HG03097 (cell line): Measurements from ENCODE around the gene PGA4.
"Not testable (repeated sequence)": the region's sequence is repeated elsewhere in the genome, so short reads cannot be mapped to it uniquely, and the experiment has no call there.

Experiments
- ATAC-seq: cut with Tn5 transposase; IDR thresholded peaks from one replicate; pipeline ENCODE4 v1.9.1; 2021; ENCODE audit not compliant: unreplicated experiment, low FRiP score

PGA4 gene

DNA sequence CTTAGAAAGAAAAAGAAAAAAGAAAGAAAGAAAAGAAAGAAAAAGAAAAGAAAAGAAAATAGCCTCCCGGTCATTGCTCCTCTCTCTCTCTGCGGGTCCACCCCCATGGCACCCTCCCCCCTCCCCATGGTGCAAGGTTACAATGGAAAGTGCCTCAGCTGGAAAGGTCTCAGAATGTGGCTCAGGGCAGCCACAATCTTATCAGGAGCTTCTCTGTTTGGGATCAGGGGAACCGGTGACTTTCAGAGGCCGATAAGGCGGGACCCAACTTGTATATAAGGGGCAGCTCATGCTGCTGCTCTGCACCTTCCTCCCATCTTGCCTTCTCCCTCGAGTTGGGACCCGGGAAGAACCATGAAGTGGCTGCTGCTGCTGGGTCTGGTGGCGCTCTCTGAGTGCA lies at the start of gene PGA4:
TSS of gene PGA4 (plus strand) at position 301 of the 400 bp plus-strand sequence. CDS start at position 355, 54 bp downstream.
- ATAC-seq, result not testable (repeated sequence)

DNA sequence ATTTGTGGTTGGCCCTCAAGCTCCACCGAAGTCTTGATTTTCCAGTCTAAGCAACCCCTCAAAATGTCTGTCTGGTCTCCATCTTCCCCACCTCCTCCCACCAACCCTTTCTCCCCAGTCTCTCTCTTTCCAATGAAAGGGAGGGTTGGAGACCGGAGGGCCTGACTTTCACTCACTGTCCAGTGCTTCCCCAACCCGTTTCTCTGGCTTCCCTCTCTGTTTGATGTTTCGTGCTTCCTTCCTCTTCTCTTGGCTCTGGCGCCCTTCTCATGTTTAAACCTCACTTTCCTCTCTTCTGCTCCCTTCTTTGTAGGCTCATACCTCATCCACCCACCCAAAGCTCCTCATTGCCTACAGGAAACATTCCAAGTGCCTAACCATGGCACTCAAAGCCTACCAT lies 49.8 kb upstream of the PGA4 start:
- ATAC-seq, result no peak

DNA sequence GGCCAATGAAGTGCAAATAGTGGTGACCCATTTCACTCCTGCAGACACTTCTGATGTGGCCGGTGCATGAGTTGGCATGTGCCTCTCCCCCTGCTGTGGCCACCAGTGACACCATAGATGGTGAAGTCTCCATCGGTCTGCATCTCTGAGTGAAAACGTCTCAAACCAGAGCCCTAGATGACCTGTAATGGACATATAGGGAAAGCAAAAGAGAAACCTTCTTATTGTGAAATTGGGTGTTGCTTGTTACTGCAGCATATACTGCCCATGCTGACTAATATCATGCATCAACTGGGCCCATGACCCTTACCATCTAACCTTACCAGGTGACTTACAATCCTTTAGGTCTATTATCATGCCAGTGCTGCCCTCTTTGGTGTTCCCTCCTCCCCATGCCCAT lies 49.3 kb upstream of the PGA4 start:
- ATAC-seq, result no peak

DNA sequence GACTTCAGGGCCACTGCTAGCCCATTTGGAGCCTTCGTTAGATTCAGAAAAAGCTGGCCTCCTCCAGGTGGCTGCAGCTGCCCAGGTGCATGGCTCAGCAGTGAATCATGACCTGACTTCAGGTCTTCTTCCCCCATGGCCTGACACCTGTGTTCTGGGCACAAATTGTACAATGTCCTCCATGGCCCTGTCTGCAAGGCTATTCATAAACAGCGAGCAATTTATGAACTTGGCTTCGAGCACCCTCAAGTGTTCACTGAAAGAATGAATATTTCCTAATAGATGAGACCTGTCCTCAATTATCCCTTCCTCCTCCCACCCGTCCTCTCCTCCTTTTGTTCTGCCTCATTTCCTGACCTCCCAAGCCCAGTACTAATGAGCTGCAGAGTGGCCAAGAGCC lies 48.7 kb upstream of the PGA4 start:
- ATAC-seq, result no peak

DNA sequence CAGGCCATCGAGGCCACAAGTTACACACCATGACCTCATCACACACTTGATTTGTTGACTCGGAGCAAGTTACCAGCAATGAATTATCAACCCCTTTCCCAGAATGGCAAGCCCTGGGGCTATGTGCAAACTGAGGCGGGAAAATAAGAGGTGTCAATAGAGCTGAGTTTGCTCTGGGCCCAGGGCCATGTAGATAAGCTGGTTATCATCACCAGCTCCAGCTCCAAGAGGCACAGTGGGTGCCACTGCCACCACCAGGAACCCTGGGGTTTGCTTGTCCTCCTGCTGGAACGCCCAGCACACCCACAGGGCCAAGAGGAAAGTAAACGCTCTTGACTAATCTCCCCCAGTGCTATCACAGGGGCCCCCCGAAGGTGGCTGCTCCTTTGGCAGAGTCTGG lies 47.9 kb upstream of the PGA4 start:
- ATAC-seq, result no peak

DNA sequence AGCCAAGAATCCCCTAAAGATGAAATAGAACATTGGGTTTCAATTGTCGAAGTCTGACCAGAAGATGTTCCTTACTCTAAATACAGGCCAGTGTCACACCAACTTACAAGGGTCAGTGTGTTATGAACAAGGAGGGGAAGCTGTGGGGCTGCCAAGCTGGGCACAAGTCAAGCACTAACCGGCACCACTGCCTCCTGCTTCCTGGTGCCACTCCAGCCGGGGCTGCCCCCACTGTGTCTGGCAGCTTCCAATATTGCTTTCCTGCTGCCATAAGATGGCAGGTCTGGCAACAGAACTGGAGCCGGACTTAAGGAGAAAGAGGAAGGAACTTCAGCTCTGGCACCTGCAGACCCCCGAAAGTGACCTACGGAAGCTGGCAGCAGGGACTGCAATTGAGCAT lies 47.2 kb upstream of the PGA4 start:
- no peak for ATAC-seq

DNA sequence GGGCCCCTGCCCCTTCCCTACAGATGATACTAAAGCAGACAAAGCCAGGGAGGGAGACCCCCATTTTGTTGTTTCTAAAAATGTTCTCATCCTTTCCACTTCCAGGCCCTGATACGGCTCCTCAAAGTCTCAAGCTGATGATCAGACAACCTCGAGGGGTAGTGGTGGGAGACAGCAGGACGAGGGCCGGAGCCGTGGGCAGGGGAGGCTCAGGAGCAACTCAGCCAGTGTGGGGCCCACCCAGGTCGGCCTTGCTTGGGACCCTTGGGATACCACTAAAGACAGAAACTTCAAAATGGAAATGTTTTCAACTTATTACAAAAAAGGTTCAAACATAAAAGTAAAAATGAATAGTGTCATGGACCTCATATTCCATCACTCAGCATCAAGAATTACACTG lies 45.7 kb upstream of the PGA4 start:
- ATAC-seq, result no peak

DNA sequence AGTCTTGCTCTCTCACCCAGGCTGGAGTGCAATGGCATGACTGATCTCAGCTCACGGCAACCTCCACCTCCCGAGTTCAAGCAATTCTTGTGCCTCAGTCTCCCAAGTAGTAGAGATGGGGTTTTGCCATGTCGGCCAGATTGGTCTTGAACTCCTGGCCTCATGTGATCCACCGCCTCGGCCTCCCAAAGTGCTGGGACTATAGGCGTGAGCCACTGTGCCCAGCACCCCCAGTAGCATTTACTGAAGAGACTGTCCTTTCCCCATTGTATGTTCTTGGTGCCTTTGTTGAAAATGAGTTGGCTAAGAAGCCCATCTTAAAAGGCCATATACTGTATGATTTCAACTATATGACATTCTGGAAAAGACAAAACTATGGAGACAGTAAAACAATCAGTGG lies 41.9 kb upstream of the PGA4 start:
- ATAC-seq, result not testable (repeated sequence)

DNA sequence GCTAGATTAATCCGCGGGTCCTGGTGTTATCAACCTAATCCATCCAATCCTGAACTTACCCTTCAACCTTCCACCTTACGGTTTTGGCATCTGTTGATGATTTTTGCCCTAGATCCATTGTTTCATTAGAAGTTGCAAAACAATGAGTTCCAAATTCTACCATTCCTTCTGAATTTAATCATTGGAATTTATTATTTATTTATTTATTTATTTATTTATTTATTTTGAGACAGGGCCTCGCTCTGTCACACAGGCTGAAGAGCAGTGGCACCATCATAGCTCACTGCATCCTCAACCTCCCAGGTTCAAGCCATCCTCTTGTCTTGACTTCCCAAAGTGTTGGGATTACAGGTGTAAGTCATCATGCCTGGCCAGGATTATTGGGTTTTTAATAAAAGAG lies 40.7 kb upstream of the PGA4 start:
- no peak for ATAC-seq

DNA sequence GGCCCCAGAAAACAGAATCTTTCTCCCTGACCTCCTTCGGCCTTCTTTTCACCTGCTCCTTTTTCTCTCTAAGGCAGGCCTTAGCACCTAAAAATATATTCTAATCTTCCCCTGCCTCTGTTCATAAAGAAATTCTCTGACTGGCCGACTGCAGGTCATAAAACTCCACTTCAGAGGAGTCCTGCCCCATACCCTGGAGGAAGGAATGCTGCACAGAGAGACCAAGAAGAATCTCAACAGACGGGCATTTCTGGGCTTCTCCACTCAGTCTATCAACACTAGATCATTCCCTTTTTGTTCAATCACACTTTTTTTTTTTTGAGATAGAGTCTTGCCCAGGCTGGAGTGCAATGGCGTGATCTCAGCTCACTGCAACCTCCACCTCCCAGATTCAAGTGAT lies 38.5 kb upstream of the PGA4 start:
- no peak for ATAC-seq

DNA sequence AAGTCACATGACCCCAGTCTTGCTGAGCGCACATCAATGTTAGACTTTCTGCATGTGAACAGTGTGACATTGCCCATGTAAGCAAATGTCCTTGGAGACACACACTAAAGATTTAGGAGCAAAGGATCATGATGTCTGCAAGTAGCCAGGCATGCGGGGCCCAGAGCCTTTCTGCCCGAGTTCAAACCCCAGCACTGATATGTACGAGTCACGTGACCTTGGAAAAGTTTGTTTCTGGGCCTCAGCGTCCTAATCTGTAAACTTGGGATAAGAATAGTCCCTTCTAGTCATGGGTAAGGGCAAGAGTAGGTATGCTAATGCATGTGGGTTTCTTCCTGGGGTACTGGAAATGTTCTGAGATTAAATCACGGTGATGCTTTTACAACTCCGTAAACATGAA lies 35.6 kb upstream of the PGA4 start:
- ATAC-seq, result no peak

DNA sequence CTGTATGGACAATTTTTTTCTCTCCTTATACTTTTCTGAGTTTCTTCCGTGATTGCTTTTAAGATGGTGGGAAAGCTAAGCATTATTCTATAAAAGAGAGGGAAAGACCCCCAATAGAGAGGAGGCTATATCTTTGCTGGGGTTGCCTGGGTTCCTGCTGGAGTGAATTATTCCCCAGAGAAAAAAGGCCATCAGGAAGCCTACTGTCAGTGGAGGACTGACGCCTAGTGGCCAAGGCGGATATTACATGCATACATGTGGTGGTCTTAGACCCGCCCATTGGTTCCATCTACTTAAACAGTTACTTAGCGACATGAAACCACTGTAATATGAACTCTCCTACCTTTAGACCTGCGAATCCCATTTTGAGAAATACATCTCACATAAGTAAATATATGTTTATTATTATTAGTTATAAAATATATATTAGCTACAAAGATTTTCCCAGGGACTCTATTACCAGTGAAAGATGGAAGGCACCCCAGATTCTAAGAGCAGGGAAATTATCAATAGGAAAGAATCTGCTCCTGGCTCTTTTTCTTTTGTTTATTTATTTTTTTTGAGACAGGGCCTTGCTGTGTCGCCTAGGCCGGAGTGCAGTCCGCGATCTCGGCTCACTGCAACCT lies 34.5 kb upstream of the PGA4 start:
- ATAC-seq, result no peak

DNA sequence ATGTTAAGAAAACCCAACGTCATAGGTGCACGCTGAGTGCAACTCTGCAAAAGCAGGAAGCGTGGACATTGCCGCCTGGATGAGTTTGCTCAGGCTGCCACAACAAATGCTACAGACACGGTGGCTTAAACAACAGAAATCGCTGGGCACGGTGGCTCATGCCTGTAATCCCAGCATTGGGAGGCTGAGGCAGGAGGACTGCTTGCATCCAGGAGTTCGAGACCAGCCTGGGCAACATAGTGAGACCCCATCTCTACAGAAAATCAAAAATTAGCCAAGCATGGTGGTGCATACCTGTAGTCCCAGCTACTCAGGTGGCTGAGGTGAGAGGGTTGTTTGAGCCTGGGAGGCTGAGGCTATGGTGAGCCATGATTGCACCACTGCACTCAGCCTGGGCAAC lies 32.2 kb upstream of the PGA4 start:
- ATAC-seq, result no peak

DNA sequence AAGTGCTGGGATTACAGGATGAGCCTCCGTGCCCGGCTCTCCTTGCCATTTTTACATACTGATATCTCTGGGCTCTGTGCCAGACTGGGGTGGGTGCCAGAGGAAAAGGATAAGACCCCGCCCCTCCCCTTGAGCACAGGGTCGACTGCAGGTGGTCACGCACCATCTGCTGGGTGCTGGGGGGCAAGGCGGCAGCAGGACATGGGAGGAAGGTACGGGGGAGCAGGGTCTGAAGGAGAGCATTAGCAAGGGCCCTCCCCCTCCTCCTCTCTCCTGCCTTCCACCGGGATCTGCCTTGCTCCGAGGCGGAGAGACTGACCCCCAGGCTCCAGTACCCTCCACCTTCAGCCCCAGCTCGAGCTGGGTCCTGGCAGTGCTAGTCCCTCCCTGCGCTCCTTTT lies 28.6 kb upstream of the PGA4 start:
- ATAC-seq, result no peak

DNA sequence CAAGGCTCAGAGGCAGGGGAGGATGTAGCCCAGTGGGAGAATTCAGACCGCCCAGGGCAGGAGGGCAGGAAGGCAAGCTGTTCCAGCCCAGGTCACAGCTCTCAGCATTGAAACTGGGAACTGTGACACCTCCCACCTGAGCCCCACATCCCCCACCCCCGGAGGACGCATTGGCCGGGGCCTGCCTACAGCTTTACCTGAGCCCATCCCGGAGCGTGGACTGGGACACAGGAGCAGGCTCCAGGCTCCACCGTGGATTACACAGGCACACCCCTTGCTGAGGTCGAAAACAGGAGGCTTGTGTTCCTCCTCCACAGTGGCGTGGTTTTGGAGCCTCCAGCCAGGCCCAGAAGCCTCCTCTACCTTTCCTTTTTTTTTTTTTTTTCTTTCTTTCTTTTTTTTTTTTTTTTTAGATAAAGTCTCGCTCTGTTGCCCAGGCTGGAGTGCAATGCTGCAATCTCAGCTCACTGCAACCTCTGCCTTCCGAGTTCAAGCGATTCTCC lies 27.9 kb upstream of the PGA4 start:
- no peak for ATAC-seq

DNA sequence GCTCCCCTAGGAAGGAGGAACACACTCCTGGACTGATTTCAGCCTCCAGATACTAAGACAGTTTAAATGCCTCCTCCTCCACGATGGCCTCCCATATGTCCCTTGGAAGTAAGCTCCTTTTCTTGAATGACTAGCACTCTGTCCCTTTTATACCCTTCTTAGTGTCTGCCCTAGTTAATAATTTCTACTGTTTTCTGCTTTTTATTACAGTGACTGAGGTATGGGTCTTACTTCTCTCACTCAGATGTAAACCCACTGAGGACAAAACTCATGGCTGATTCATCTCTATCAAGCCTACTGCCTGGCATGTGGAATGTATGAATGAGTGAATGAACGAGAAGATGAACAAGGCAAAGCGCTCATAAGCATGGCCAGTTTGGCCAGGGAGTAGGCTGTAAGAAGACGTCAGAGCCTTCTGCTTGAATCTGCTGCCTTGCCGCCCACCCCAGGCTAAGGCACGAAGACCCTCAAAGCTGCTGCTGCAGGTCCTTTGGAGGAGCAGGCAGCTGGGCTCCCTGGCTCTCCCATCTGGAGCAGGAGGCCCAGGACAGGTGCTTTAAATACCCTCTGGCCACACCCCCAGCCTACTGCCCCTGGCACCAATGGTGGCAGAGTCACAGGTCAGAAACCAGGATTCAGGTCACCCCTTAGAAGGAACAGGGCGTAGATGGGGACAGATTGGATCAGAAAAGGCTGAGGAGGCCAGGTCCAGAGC lies 27.0 kb upstream of the PGA4 start:
- no peak for ATAC-seq

DNA sequence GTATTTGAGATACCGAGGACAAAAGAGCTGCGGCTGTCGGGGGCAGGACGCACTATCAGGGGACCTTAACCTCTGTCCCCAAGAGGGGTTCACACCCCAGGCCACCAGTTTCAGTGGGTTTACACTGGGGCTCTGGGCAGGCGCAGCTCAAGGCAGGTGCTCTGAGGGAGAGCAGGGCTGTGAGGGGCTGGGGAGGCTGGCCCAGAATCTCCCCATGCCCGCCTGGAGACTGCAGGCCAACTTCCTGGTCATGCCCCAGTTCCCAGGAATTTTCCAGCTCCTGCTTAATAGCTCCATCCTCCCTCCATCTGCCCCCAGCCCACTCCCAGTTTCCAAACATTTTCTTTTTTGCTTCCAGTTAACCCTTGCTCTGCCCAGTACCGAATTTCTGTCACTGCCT lies 26.4 kb upstream of the PGA4 start:
- ATAC-seq, result no peak

DNA sequence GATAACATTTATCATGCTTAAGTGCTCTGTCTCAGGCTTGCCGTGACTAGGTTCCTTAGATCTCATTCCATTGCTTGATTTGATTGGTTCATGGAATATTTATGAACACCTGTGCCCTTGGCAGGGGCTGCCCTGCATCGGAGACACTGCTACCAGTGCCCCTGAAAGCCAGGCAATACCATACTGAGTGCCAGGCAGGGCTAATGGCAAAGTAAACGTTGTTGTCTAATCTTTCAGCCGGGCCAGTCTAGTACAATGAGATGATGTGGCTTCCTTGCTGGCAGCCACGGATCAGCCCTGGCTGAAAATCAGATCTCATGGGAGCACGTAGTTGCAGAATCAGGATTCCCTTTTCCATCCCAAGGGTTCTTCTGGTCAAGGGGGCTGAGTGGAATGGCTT lies 23.8 kb upstream of the PGA4 start:
- no peak for ATAC-seq

DNA sequence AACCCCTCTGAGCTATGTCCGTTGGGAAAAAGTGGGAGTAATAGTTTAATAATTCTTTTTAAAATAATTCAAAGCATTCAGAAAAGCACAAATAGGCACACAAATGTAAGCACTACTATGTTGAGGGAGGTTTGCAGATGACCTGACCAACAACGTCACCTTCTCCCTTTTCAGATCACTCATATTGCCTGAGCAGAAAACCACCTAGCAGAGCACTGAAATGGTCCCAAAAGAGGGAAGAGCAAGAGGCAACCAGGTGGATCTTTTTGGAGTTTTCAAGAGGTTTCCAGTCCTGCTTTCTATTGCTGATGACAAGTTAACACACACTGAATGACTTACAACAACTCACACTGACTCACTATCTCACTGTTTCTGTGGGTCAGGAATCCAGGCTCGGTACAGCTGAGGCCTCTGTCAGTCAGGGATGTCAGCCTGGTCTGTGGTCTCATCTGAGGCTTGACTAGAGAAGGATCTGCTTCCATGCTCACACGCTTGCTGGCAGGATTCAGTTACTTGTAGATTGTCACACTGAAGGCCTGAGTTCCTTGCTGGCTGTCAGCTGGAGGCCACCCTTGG lies 23.1 kb upstream of the PGA4 start:
- no peak for ATAC-seq

DNA sequence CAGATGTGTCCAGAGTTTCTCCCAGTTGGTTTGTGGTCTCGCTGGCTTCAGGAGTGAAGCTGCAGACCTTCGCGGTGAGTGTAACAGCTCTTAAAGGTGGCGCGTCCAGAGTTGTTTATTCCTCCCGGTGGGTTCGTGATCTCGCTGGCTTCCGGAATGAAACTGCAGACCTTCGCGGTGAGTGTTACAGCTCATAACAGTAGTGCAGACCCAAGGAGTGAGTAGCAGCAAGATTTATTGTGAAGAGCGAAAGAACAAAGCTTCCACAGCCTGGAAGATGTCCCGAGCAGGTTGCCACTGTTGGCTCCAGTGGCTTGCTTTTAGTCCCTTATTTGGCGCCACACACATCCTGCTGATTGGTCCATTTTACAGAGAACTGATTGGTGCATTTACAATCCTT lies 20.7 kb upstream of the PGA4 start:
- ATAC-seq, result no peak

DNA sequence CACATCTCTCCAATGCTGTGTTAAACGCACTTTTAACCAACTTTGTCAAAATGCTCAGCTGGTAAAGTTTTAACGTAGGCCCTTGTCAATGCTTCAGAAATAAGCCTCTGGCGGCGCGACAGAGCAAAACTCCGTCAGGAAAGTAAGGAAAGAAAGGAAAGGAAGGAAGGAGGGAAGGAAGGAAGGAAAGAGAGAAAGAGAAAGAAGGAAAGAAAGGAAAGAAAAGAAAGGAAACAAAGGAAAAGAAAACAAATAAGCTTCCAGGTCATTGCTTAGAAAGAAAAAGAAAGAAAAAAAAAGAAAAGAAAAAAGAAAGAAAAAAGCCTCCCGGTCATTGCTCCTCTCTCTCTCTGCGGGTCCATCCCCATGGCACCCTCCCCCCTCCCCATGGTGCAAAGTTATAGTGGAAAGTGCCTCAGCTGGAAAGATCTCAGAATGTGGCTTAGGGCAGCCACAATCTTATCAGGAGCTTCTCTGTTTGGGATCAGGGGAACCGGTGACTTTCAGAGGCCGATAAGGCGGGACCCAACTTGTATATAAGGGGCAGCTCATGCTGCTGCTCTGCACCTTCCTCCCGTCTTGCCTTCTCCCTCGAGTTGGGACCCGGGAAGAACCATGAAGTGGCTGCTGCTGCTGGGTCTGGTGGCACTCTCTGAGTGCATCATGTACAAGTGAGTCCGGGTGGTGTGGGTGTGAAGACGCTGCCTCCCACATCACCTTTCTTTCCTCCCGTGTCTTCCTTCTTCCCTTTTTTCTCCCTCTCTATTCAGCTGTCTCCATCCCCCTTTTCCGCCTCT lies 19.0 kb upstream of the PGA4 start, which contains the start of gene PGA3:
TSS of gene PGA3 (plus strand) at position 566 of the 797 bp plus-strand sequence. CDS start at position 616, 50 bp downstream.
- not testable (repeated sequence) for ATAC-seq
